ENCODE measurements around the gene FSCB.

FSCB gene

GRCh38 chr14:44477953-44478352, 29.1 kb downstream of the FSCB start:
- Histone ChIP-seq H3K9me3 (ENCODE audit: control insufficient read depth, insufficient read depth, low read depth, low read length) (no peaks in the 10 kb centered on the region), H3K27ac (ENCODE audit: low read depth, low read length) (no peak overlapping the region), H3K36me3 (ENCODE audit: control insufficient read depth, insufficient read depth, low read length) (no peaks in the 10 kb centered on the region), H3K27me3 (ENCODE audit: control insufficient read depth, insufficient read depth, low read length) (no peaks in the 10 kb centered on the region), H3K9ac (ENCODE audit: low read length) (no peak overlapping the region), H3K4me1 (ENCODE audit: control insufficient read depth, insufficient read depth, low read length) (no peaks in the 10 kb centered on the region), H3K4me3 (ENCODE audit: low read depth, low read length) (no peak overlapping the region)

GRCh38 chr14:44468771-44469170, 38.3 kb downstream of the FSCB start:
- Histone ChIP-seq H3K36me3 (ENCODE audit: control insufficient read depth, insufficient read depth, low read length) (no peaks in the 10 kb centered on the region), H3K4me1 (ENCODE audit: control insufficient read depth, insufficient read depth, low read length) (no peaks in the 10 kb centered on the region), H3K27me3 (ENCODE audit: control insufficient read depth, insufficient read depth, low read length) (no peaks in the 10 kb centered on the region), H3K4me3 (ENCODE audit: low read depth, low read length) (no peak overlapping the region), H3K27ac (ENCODE audit: low read depth, low read length) (no peak overlapping the region), H3K9me3 (ENCODE audit: control insufficient read depth, insufficient read depth, low read depth, low read length) (no peaks in the 10 kb centered on the region), H3K9ac (ENCODE audit: low read length) (no peak overlapping the region)

DNA sequence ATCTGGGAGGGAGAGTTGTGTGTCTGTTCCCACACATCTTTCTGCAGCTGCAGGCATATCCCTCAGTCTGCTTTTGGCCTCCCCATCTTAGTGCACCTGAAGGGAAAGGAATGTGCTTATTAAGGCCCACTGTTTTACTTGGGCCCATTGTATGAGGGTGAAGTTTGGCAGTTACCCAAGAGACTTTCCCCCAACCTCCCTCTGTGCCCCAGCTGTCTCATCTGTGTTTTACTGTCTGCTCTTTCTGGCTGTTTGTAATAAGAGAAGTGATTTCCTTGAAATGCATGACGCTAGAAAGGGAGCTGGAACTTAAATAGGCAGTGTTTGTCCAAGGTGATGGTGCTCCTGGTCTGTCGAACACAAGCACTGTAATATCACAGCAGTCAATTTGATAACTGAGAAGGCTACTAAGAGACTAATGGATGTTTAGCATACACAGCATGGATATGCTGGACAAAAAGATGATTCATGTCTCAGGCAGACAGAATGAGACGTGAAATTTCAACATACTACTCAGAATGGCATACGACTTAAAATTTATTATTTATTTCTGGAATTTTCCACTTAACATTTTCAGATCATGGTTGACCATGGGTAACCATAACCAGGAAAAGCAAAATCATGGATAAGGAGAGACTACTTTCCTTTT, 43.6 kb downstream of the FSCB start:
- no peak overlapping the region for H3K9ac ChIP-seq (ENCODE audit: low read length)
- no peaks in the 10 kb centered on the region for H3K4me1 ChIP-seq (ENCODE audit: control insufficient read depth, insufficient read depth, low read length)
- no peak overlapping the region for H3K27ac ChIP-seq (ENCODE audit: low read depth, low read length)
- H3K4me3 ChIP-seq (ENCODE audit: low read depth, low read length), result no peak overlapping the region
- no peaks in the 10 kb centered on the region for H3K36me3 ChIP-seq (ENCODE audit: control insufficient read depth, insufficient read depth, low read length)
- H3K9me3 ChIP-seq (ENCODE audit: control insufficient read depth, insufficient read depth, low read depth, low read length), result no peaks in the 10 kb centered on the region
- H3K27me3 ChIP-seq (ENCODE audit: control insufficient read depth, insufficient read depth, low read length), result no peaks in the 10 kb centered on the region

GRCh38 chr14:44462381-44462780, 44.7 kb downstream of the FSCB start:
- no peak overlapping the region for H3K4me3 ChIP-seq (ENCODE audit: low read depth, low read length)
- no peak overlapping the region for H3K9ac ChIP-seq (ENCODE audit: low read length)
- no peaks in the 10 kb centered on the region for H3K36me3 ChIP-seq (ENCODE audit: control insufficient read depth, insufficient read depth, low read length)
- H3K27ac ChIP-seq (ENCODE audit: low read depth, low read length), result no peak overlapping the region
- H3K4me1 ChIP-seq (ENCODE audit: control insufficient read depth, insufficient read depth, low read length), result no peaks in the 10 kb centered on the region
- H3K9me3 ChIP-seq (ENCODE audit: control insufficient read depth, insufficient read depth, low read depth, low read length), result no peaks in the 10 kb centered on the region
- H3K27me3 ChIP-seq (ENCODE audit: control insufficient read depth, insufficient read depth, low read length), result no peaks in the 10 kb centered on the region

- H3K27ac ChIP-seq (ENCODE audit: low read depth, low read length), result no peak overlapping the region
- H3K4me1 ChIP-seq (ENCODE audit: control insufficient read depth, insufficient read depth, low read length), result no peaks in the 10 kb centered on the region
- H3K9me3 ChIP-seq (ENCODE audit: control insufficient read depth, insufficient read depth, low read depth, low read length), result no peaks in the 10 kb centered on the region
- no peaks in the 10 kb centered on the region for H3K27me3 ChIP-seq (ENCODE audit: control insufficient read depth, insufficient read depth, low read length)
- H3K9ac ChIP-seq (ENCODE audit: low read length), result no peak overlapping the region
- H3K4me3 ChIP-seq (ENCODE audit: low read depth, low read length), result no peak overlapping the region
- no peaks in the 10 kb centered on the region for H3K36me3 ChIP-seq (ENCODE audit: control insufficient read depth, insufficient read depth, low read length)
Observed at GRCh38 chr14:44461811-44462210, 45.3 kb downstream of the FSCB start.
